Measurements from ENCODE around the gene RC3H1.

Gene RC3H1

GRCh38 chr1:173884701-173885100 is 137.5 kb downstream of the RC3H1 start:
- no peak for DNase-seq

All from Kasumi-1 (cell line).